B cell (primary cell): ENCODE data around the gene CCDC9. TPM values are rescaled to one million over a fixed set of nuclear protein-coding genes. Genes with fewer than 3 reads are reported as not detected.

ENCODE experiments used
- ATAC-seq: fragments of 200-7000 bp; cut with Tn5 transposase; one replicate; pipeline ENCODE4 v1.10.0; 2021; ENCODE audit warnings: low read depth, mild to moderate bottlenecking, moderate number of reproducible peaks, moderate library complexity
- CTCF ChIA-PET: fragments of 350-600 bp; sonication (Branson Sonifier 250); formaldehyde crosslinking; loops from one replicate; lab custom pipeline; 2021; ENCODE audit warnings: antibody characterized with exemption, inconsistent platforms; lab: Charles Lee
- POLR2A ChIA-PET: fragments of 350-600 bp; sonication (Branson Sonifier 250); formaldehyde crosslinking; loops from one replicate; lab custom pipeline; 2021; ENCODE audit warnings: antibody characterized with exemption; lab: Charles Lee
- DNase-seq: peaks from one replicate; pipeline ENCODE4 v3.0.0; 2013
- H2AFZ ChIP-seq: 2 replicates; pipeline ENCODE4 v1.6.1; 2012; ENCODE audit warnings: mild to moderate bottlenecking, low read depth, low read length; ENCODE audit not compliant: insufficient read depth, poor library complexity, severe bottlenecking
- H3K27ac ChIP-seq, 2 donors: 1 replicate in 1 of 2; 2 replicates in 1 of 2; pipeline ENCODE4 v1.5.1; 2012 to 2013; ENCODE audit warnings: low read length in 2 of 2, mild to moderate bottlenecking in 2 of 2, moderate library complexity in 1 of 2
- H3K27me3 ChIP-seq, 4 experiments: fragments of 200-600 bp in 1 of 4; sonication (generic) in 1 of 4; replicated peaks in 1 of 4; 1 replicate in 2 of 4; 2 replicates in 2 of 4; pipeline versions ENCODE4 v1.6.1 to v1.7.0; 2013 to 2016; ENCODE audit warnings: low read length in 3 of 4, mild to moderate bottlenecking in 2 of 4, mixed read lengths in 1 of 4, moderate library complexity in 1 of 4; ENCODE audit not compliant: insufficient read depth in 4 of 4, control insufficient read depth in 3 of 4; ENCODE audit errors: control extremely low read depth in 1 of 4
- H3K36me3 ChIP-seq, 2 experiments: replicated peaks in 1 of 2; 1 replicate in 1 of 2; 2 replicates in 1 of 2; pipeline versions ENCODE4 v1.6.1 to v1.7.1; 2013; ENCODE audit warnings: low read length in 1 of 2; ENCODE audit not compliant: insufficient read depth in 2 of 2, control insufficient read depth in 1 of 2; ENCODE audit errors: control extremely low read depth in 1 of 2, extremely low read depth in 1 of 2
- H3K4me1 ChIP-seq, 2 donors: fragments of 200-600 bp in 1 of 2; sonication (generic) in 1 of 2; 1 replicate in 1 of 2; 2 replicates in 1 of 2; pipeline versions ENCODE4 v1.5.1 to v1.6.1; 2013 to 2017; ENCODE audit warnings: low read length in 2 of 2; ENCODE audit not compliant: control insufficient read depth in 2 of 2, insufficient read depth in 2 of 2
- H3K4me2 ChIP-seq: replicated peaks from 2 replicates; pipeline ENCODE3; 2012; ENCODE audit warnings: mild to moderate bottlenecking, low read depth, low read length; ENCODE audit not compliant: poor library complexity, severe bottlenecking
- H3K4me3 ChIP-seq, 5 experiments: fragments of 200-600 bp in 1 of 5; sonication (generic) in 1 of 5; 1 replicate in 3 of 5; 2 replicates in 2 of 5; pipeline versions ENCODE4 v1.5.1 to v1.7.0; 2011 to 2016; ENCODE audit warnings: low read length in 4 of 5, mild to moderate bottlenecking in 4 of 5, low read depth in 2 of 5, control low read depth in 1 of 5, moderate library complexity in 1 of 5; ENCODE audit not compliant: insufficient read depth in 1 of 5; ENCODE audit errors: control extremely low read depth in 1 of 5, extremely low read depth in 1 of 5
- H3K79me2 ChIP-seq: fragments of 200-600 bp; sonication (generic); one replicate; pipeline ENCODE4 v1.6.0; 2016; ENCODE audit warnings: low read length; ENCODE audit not compliant: control insufficient read depth, insufficient read depth
- H3K9ac ChIP-seq: fragments of 200-600 bp; sonication (generic); 2 replicates; pipeline ENCODE4 v1.6.1; 2017; ENCODE audit warnings: mild to moderate bottlenecking, low read length, moderate library complexity
- H3K9me3 ChIP-seq, 3 donors: one replicate each; pipeline versions ENCODE4 v1.6.1 to v1.7.1; 2013; ENCODE audit warnings: low read length in 2 of 3; ENCODE audit not compliant: control insufficient read depth in 2 of 3, insufficient read depth in 1 of 3; ENCODE audit errors: control extremely low read depth in 1 of 3
- H4K20me1 ChIP-seq: 2 replicates; pipeline ENCODE4 v1.6.0; 2012; ENCODE audit warnings: mild to moderate bottlenecking, low read length; ENCODE audit not compliant: insufficient read depth, control insufficient read depth, poor library complexity, severe bottlenecking
- H3K27ac Mint-ChIP-seq: one replicate; pipeline ENCODE4 v1.8.0; 2021; ENCODE audit warnings: mixed read lengths
- H3K27me3 Mint-ChIP-seq: one replicate; pipeline ENCODE4 v1.8.0; 2021; ENCODE audit warnings: mixed read lengths
- H3K4me1 Mint-ChIP-seq: one replicate; pipeline ENCODE4 v1.8.0; 2021; ENCODE audit warnings: mixed read lengths
- H3K4me3 Mint-ChIP-seq: one replicate; pipeline ENCODE4 v1.8.0; 2021; ENCODE audit warnings: mixed read lengths
- H3K9me3 Mint-ChIP-seq: one replicate; pipeline ENCODE4 v1.8.0; 2022; ENCODE audit warnings: mixed read lengths; ENCODE audit not compliant: insufficient read depth
- EZH2 ChIP-seq: IDR thresholded peaks from 2 replicates; pipeline ENCODE4 v1.6.1; 2012; ENCODE audit warnings: borderline replicate concordance, low read depth, mild to moderate bottlenecking, moderate library complexity, low read length; ENCODE audit not compliant: insufficient read depth, poor library complexity, severe bottlenecking
- WGBS: methylation state at CpG from one replicate; pipeline ENCODE4 v1.1.5; 2013; ENCODE audit warnings: missing lambda C conversion rate; ENCODE audit not compliant: insufficient coverage; 5-methylcytosine and 5-hydroxymethylcytosine counted together
- intact Hi-C: fragments of 100-400 bp; cut with micrococcal nuclease; formaldehyde crosslinking; loops from one replicate; pipeline ENCODE4 v1.10.0; 2022
- polyA plus RNA-seq: library from polyadenylated mRNA; depleted of rRNA; stranded (reverse); fragments of >200 nt; gene quantifications from 2 replicates; pipeline ENCODE4 v1.2.3, GENCODE V29; 2012
- total RNA-seq, 2 donors: library from RNA; stranded (reverse); fragments of 120-200 nt in 1 of 2; gene quantifications; 1 replicate in 1 of 2; 2 replicates in 1 of 2; pipeline versions ENCODE4 v1.2.3 to v1.2.4, GENCODE V29; 2013 to 2022
- TF ChIP-seq, protein P1 (sequence below): fragments of 200-600 bp; IDR thresholded peaks from one replicate; pipeline ENCODE4 v1.8.0; 2022; ENCODE audit warnings: antibody characterized with exemption, mild to moderate bottlenecking

CCDC9 gene
- total and polyA plus RNA-seq, 2 donors (not counting 1 experiment from before 2014, with no cell fraction given): 12.3 to 54.7 TPM

DNA sequence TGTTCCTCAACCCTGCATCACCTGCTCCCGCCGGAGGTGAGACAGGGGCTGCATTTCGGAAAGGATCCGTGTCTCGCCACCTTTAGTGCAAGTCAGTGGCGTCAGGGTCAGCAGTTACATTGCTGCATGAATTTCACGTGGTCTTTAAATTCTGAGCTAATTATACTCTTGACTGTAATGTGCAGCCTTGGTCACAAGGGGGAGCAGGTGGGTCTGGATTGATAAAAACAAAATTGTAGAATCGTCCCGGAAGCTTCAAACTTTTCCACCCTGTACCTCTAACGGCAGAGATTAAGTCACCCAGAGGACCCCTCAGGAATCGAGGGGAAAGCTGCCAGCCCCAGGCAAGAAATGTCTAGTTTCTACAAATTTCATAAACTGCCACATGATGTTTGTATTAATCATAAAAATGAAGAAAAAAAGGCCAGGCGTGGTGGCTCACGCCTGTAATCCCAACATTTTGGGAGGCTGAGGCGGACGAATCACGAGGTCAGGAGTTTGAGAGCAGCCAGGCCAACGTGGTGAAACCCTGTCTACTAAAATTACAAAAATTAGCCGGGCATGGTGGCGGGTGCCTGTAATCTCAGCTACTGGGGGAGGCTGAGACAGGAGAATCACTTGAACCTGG lies 45.5 kb upstream of the CCDC9 start:
- peak overlapping the region; percentile 41 for H2AFZ ChIP-seq
- H3K79me2 ChIP-seq: no peaks in the 10 kb centered on the region
- no peaks in the 10 kb centered on the region for H4K20me1 ChIP-seq
- TF ChIP-seq EZH2: no peak
- TF ChIP-seq, protein P1, sequence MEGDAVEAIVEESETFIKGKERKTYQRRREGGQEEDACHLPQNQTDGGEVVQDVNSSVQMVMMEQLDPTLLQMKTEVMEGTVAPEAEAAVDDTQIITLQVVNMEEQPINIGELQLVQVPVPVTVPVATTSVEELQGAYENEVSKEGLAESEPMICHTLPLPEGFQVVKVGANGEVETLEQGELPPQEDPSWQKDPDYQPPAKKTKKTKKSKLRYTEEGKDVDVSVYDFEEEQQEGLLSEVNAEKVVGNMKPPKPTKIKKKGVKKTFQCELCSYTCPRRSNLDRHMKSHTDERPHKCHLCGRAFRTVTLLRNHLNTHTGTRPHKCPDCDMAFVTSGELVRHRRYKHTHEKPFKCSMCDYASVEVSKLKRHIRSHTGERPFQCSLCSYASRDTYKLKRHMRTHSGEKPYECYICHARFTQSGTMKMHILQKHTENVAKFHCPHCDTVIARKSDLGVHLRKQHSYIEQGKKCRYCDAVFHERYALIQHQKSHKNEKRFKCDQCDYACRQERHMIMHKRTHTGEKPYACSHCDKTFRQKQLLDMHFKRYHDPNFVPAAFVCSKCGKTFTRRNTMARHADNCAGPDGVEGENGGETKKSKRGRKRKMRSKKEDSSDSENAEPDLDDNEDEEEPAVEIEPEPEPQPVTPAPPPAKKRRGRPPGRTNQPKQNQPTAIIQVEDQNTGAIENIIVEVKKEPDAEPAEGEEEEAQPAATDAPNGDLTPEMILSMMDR: peak; percentile 84
- intact Hi-C loops: loop anchor here (1.0 to 2.0 kb wide), 2 partner anchors 16 to 33 kb away; no protein-coding TSS in a partner anchor
- H3K4me1 Mint-ChIP-seq: peaks cover 6% of the 10 kb centered on the region
- H3K4me3 ChIP-seq: no peak overlapping the region
- peaks cover 6 to 8% of the 10 kb centered on the region in 2 donors for H3K4me1 ChIP-seq
- H3K27ac Mint-ChIP-seq: peak overlapping the region; percentile 23
- no peak overlapping the region for H3K4me3 Mint-ChIP-seq
- CTCF ChIA-PET: interaction anchor here (0.7 to 14.1 kb wide), 38 partner anchors 9 to 355 kb away, joined by 3 to 557 read pairs (median 5); partner anchors contain the start of genes CCDC9, INAFM1, SAE1 and ZC3H4
- no peaks in the 10 kb centered on the region for H3K9me3 Mint-ChIP-seq
- H3K9me3 ChIP-seq: no peaks in the 10 kb centered on the region
- peak overlapping the region in 1 of 2 donors; percentile 31 for H3K27ac ChIP-seq
- no peaks in the 10 kb centered on the region for H3K27me3 ChIP-seq
- 48% methylated on average over 15 of the region's 19 CpGs for WGBS
- DNase-seq (peak; percentile 85), ATAC-seq (peak; percentile 93)
- no peaks in the 10 kb centered on the region for H3K27me3 Mint-ChIP-seq
- peaks cover 4 to 39% of the 10 kb centered on the region in 2 experiments for H3K36me3 ChIP-seq
- H3K9ac ChIP-seq: no peak overlapping the region
- POLR2A ChIA-PET: interaction anchor here (0.7 to 2.5 kb wide), 6 partner anchors 16 to 97 kb away, joined by 3 to 19 read pairs (median 3); partner anchors contain the start of genes CCDC9 and ZC3H4
- H3K4me2 ChIP-seq: peak overlapping the region; percentile 17

DNA sequence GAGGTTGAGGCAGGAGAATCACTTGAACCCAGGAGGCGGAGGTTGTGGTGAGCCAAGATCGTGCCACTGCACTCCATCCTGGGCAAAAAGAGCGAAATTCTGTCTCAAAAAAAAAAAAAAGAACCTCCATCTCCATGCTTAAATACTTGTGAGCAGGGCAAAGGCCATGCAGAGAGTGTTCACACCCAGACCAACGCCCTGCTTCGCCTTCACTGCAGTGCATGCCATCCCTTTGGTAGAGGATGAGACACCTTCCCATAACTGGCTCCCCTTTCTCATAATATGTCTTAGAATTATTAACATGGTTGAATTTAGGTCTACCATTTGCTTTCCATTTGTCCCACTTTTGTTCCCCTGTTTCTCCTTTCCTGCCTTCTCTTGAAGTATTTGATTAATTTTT lies 40.7 kb upstream of the CCDC9 start:
- Mint-ChIP-seq H3K4me1 (peaks cover 3% of the 10 kb centered on the region), H3K27me3 (no peaks in the 10 kb centered on the region), H3K9me3 (no peaks in the 10 kb centered on the region), H3K4me3 (no peak overlapping the region), H3K27ac (no peak overlapping the region)
- no peaks in the 10 kb centered on the region for H3K27me3 ChIP-seq
- CTCF ChIA-PET: interaction anchor here (0.7 to 14.1 kb wide), 2 partner anchors 32 to 342 kb away, joined by 4 to 557 read pairs; no protein-coding TSS in a partner anchor
- ATAC-seq (no peak), DNase-seq (no peak)
- TF ChIP-seq, protein P1: no peak
- TF ChIP-seq EZH2: no peak
- H3K79me2 ChIP-seq: no peaks in the 10 kb centered on the region
- WGBS: 100% methylated on average over 1 of the region's 5 CpGs
- no peak overlapping the region for H2AFZ ChIP-seq
- POLR2A ChIA-PET: interaction anchor here (0.7 kb wide), 1 partner anchor 39 kb away, joined by 6 read pairs; no protein-coding TSS in a partner anchor
- H3K36me3 ChIP-seq: no peaks in the 10 kb centered on the region
- peaks cover 4% of the 10 kb centered on the region in 2 donors for H3K4me1 ChIP-seq
- no peaks in the 10 kb centered on the region for H4K20me1 ChIP-seq
- no peak overlapping the region for H3K27ac ChIP-seq
- no peak overlapping the region for H3K4me3 ChIP-seq
- no peak overlapping the region for H3K9ac ChIP-seq
- intact Hi-C loops: no loop called here
- H3K9me3 ChIP-seq: no peaks in the 10 kb centered on the region
- no peak overlapping the region for H3K4me2 ChIP-seq
